ENCODE measurements around the gene VAC14.
A peak's percentile ranks its signal among the peaks of the same experiment; 100 is the strongest.
"Not testable (repeated sequence)": the region's sequence is repeated elsewhere in the genome, so short reads cannot be mapped to it uniquely, and the experiment has no call there.

The VAC14 gene

GRCh38 chr16:70800781-70801480, at the start of gene VAC14:
Gene VAC14 (minus strand): TSS chr16:70801158. CDS start chr16:70800900, 258 bp downstream.
- DNase-seq, result peak; percentile 80 to 88

- not testable (repeated sequence) for DNase-seq
These were observed 22.6 kb upstream of the VAC14 start for GRCh38 chr16:70823498-70824118.

- not testable (repeated sequence) for DNase-seq
These were observed 21.8 kb upstream of the VAC14 start for GRCh38 chr16:70822734-70823133.

- DNase-seq, result not testable (repeated sequence)
These were observed 17.1 kb upstream of the VAC14 start for GRCh38 chr16:70818088-70818487.

GRCh38 chr16:70809392-70810060, 8.6 kb upstream of the VAC14 start:
- no peak for DNase-seq

GRCh38 chr16:70808371-70808770, 7.4 kb upstream of the VAC14 start:
- no peak for DNase-seq

GRCh38 chr16:70805787-70806186, 4.8 kb upstream of the VAC14 start:
- DNase-seq, result no peak

GRCh38 chr16:70805380-70805779, 4.4 kb upstream of the VAC14 start:
- no peak for DNase-seq

- no peak for DNase-seq
These were observed 3.8 kb upstream of the VAC14 start for GRCh38 chr16:70804734-70805169.

- DNase-seq, result no peak
These were observed 3.3 kb upstream of the VAC14 start for GRCh38 chr16:70804153-70804733.

GRCh38 chr16:70803319-70803718, 2.4 kb upstream of the VAC14 start:
- DNase-seq, result no peak

GRCh38 chr16:70801611-70802010, 653 bp upstream of the VAC14 start:
- DNase-seq, result no peak

- DNase-seq, result no peak
These were observed 647 bp downstream of the VAC14 start for GRCh38 chr16:70800311-70800710.

- no peak for DNase-seq
These were observed 4.7 kb downstream of the VAC14 start for GRCh38 chr16:70796301-70796700.

- DNase-seq, result no peak
These were observed 5.6 kb downstream of the VAC14 start for GRCh38 chr16:70795296-70795912.

- DNase-seq, result no peak
These were observed 7.0 kb downstream of the VAC14 start for GRCh38 chr16:70793851-70794502.

- no peak for DNase-seq
These were observed 10.1 kb downstream of the VAC14 start for GRCh38 chr16:70790815-70791214.

- no peak for DNase-seq
These were observed 11.1 kb downstream of the VAC14 start for GRCh38 chr16:70789595-70790447.

- DNase-seq, result no peak
These were observed 12.0 kb downstream of the VAC14 start for GRCh38 chr16:70788668-70789594.

- no peak for DNase-seq
These were observed 14.8 kb downstream of the VAC14 start for GRCh38 chr16:70786020-70786755.
